Keratinocyte (primary cell): Measurements from ENCODE around the gene ORM2. TPM values are rescaled to one million over a fixed set of nuclear protein-coding genes. Genes with fewer than 3 reads are reported as not detected.

Source experiments
- DNase-seq: peaks from one replicate; pipeline ENCODE4 v3.0.0-alpha.2; 2011; ENCODE audit warnings: low read depth, missing footprints, low spot score
- FAIRE-seq: peaks from 2 replicates; lab custom pipeline; 2011; peaks lifted over from hg19 to GRCh38; lab: Jason Lieb, UNC
- H2AFZ ChIP-seq: 2 replicates; pipeline ENCODE4 v1.6.0; 2012; ENCODE audit warnings: low read length, control low read depth, inconsistent platforms; ENCODE audit not compliant: control insufficient read depth
- H3K27ac ChIP-seq: 2 replicates; pipeline ENCODE4 v1.5.1; 2011; ENCODE audit warnings: low read length; ENCODE audit not compliant: control insufficient read depth, insufficient read depth
- H3K27me3 ChIP-seq: 3 replicates; pipeline ENCODE4 v1.6.0; 2011; ENCODE audit warnings: low read length; ENCODE audit not compliant: control insufficient read depth, insufficient read depth; ENCODE audit errors: extremely low read depth
- H3K36me3 ChIP-seq, 2 experiments: 2 replicates in 1 of 2; 3 replicates in 1 of 2; pipeline ENCODE4 v1.5.1; 2011; ENCODE audit warnings: low read length in 2 of 2, mild to moderate bottlenecking in 1 of 2; ENCODE audit not compliant: control insufficient read depth in 2 of 2, insufficient read depth in 2 of 2; ENCODE audit errors: extremely low read depth in 1 of 2
- H3K4me1 ChIP-seq: 3 replicates; pipeline ENCODE4 v1.5.1; 2011; ENCODE audit warnings: low read length; ENCODE audit not compliant: control insufficient read depth, insufficient read depth; ENCODE audit errors: extremely low read depth
- H3K4me2 ChIP-seq: 3 replicates; pipeline ENCODE4 v1.6.0; 2011; ENCODE audit warnings: low read depth, low read length; ENCODE audit not compliant: control insufficient read depth, insufficient read depth; ENCODE audit errors: extremely low read depth
- H3K4me3 ChIP-seq, 3 experiments: fragments of 200-600 bp in 1 of 3; sonication (generic) in 1 of 3; 2 replicates in 2 of 3; 3 replicates in 1 of 3; pipeline ENCODE4 v1.5.1; 2011 to 2016; ENCODE audit warnings: low read length in 3 of 3, mild to moderate bottlenecking in 3 of 3, control low read depth in 2 of 3, inconsistent platforms in 1 of 3, low read depth in 1 of 3, mixed read lengths in 1 of 3, mixed run types in 1 of 3, moderate library complexity in 1 of 3; ENCODE audit not compliant: control insufficient read depth in 2 of 3, insufficient read depth in 2 of 3; ENCODE audit errors: extremely low read depth in 1 of 3
- H3K79me2 ChIP-seq: 2 replicates; pipeline ENCODE4 v1.6.0; 2012; ENCODE audit warnings: low read length; ENCODE audit not compliant: control insufficient read depth, insufficient read depth
- H3K9ac ChIP-seq: 3 replicates; pipeline ENCODE4 v1.6.0; 2011; ENCODE audit warnings: low read length; ENCODE audit not compliant: control insufficient read depth, insufficient read depth; ENCODE audit errors: extremely low read depth
- H3K9me1 ChIP-seq: 3 replicates; pipeline ENCODE4 v1.6.0; 2011; ENCODE audit warnings: low read length; ENCODE audit not compliant: control insufficient read depth, insufficient read depth; ENCODE audit errors: extremely low read depth
- H3K9me3 ChIP-seq: 2 replicates; pipeline ENCODE4 v1.5.1; 2012; ENCODE audit warnings: low read depth, low read length; ENCODE audit not compliant: control insufficient read depth
- H4K20me1 ChIP-seq: 3 replicates; pipeline ENCODE4 v1.6.0; 2011; ENCODE audit warnings: low read length; ENCODE audit not compliant: control insufficient read depth, insufficient read depth; ENCODE audit errors: extremely low read depth
- CTCF ChIP-seq, 3 experiments: IDR thresholded peaks in 1 of 3; conservative IDR thresholded peaks in 1 of 3; optimal IDR thresholded peaks in 1 of 3; 2 replicates in 2 of 3; 3 replicates in 1 of 3; pipeline versions ENCODE3 to v1.5.1; 2011; ENCODE audit warnings: low read length in 3 of 3, mild to moderate bottlenecking in 3 of 3, moderate library complexity in 2 of 3, control low read depth in 1 of 3, inconsistent platforms in 1 of 3; ENCODE audit not compliant: insufficient read depth in 2 of 3; ENCODE audit errors: extremely low read depth in 1 of 3
- EZH2 ChIP-seq: IDR thresholded peaks from one replicate; pipeline ENCODE4 v1.6.1; 2012; ENCODE audit warnings: inconsistent platforms, mild to moderate bottlenecking, low read length, moderate library complexity
- dilution Hi-C: fragments of 300-500 bp; cut with MboI; formaldehyde crosslinking; loops from one replicate; pipeline ENCODE4 v1.7.0; 2020; ENCODE audit warnings: low sequenced_read_pairs; ENCODE audit not compliant: extremely low pct_ligation_motif_present
- polyA plus RNA-seq, 5 experiments: library from polyadenylated mRNA; depleted of rRNA in 3 of 5; stranded (reverse) in 3 of 5; stranded (forward) in 1 of 5; unstranded in 1 of 5; fragments of >200 nt; gene quantifications; 1 replicate in 1 of 5; 2 replicates in 3 of 5; 3 replicates in 1 of 5; pipeline versions ENCODE4 v1.2.1 to v1.2.3, GENCODE V29; 2011 to 2012; ENCODE audit warnings: missing spikeins in 2 of 5, low read depth in 1 of 5, low replicate concordance in 1 of 5

ORM2 gene
- polyA plus RNA-seq, 1 donor (not counting 4 experiments of a cell fraction or from before 2014, with no cell fraction given): not detected

GRCh38 chr9:114356792-114357191, 27.1 kb downstream of the ORM2 start:
- no peak overlapping the region for H3K27ac ChIP-seq
- H2AFZ ChIP-seq: no peak overlapping the region
- peaks cover 3 to 8% of the 10 kb centered on the region in 2 experiments for H3K36me3 ChIP-seq
- dilution Hi-C loops: no loop called here
- TF ChIP-seq EZH2 (no peak), CTCF (optimal IDR thresholded peaks at IDR 0.05 in 1 of 3, IDR thresholded peaks at IDR 0.05 in 1 of 3, conservative IDR thresholded peaks at IDR 0.05 in 1 of 3; ENCODE audit: extremely low read depth in 1 of 3, insufficient read depth in 2 of 3, low read length in 3 of 3) (no peak)
- DNase-seq (no peak), FAIRE-seq (no peak)
- no peaks in the 10 kb centered on the region for H3K9me1 ChIP-seq
- H3K79me2 ChIP-seq: no peaks in the 10 kb centered on the region
- H3K4me2 ChIP-seq: no peak overlapping the region
- no peak overlapping the region for H3K4me3 ChIP-seq
- H3K27me3 ChIP-seq: no peaks in the 10 kb centered on the region
- H3K9ac ChIP-seq: no peak overlapping the region
- H3K4me1 ChIP-seq: no peaks in the 10 kb centered on the region
- no peaks in the 10 kb centered on the region for H4K20me1 ChIP-seq
- no peaks in the 10 kb centered on the region for H3K9me3 ChIP-seq

- peaks cover 3 to 8% of the 10 kb centered on the region in 2 experiments for H3K36me3 ChIP-seq
- H3K27ac ChIP-seq: no peak overlapping the region
- no peaks in the 10 kb centered on the region for H4K20me1 ChIP-seq
- H3K9me1 ChIP-seq: no peaks in the 10 kb centered on the region
- no peaks in the 10 kb centered on the region for H3K4me1 ChIP-seq
- no peak overlapping the region for H3K4me3 ChIP-seq
- no peak for TF ChIP-seq EZH2
- FAIRE-seq (no peak), DNase-seq (no peak)
- no peaks in the 10 kb centered on the region for H3K27me3 ChIP-seq
- H3K4me2 ChIP-seq: no peak overlapping the region
- no peak overlapping the region for H3K9ac ChIP-seq
- no peak overlapping the region for H2AFZ ChIP-seq
- no peaks in the 10 kb centered on the region for H3K9me3 ChIP-seq
- H3K79me2 ChIP-seq: no peaks in the 10 kb centered on the region
- dilution Hi-C loops: no loop called here
Observed at GRCh38 chr9:114357360-114357759, 27.7 kb downstream of the ORM2 start.

- TF ChIP-seq EZH2 (no peak), CTCF (optimal IDR thresholded peaks at IDR 0.05 in 1 of 3, IDR thresholded peaks at IDR 0.05 in 1 of 3, conservative IDR thresholded peaks at IDR 0.05 in 1 of 3; ENCODE audit: extremely low read depth in 1 of 3, insufficient read depth in 2 of 3, low read length in 3 of 3) (no peak)
- no peak overlapping the region for H2AFZ ChIP-seq
Observed at GRCh38 chr9:114357911-114358328, 28.3 kb downstream of the ORM2 start.

More at GRCh38 chr9:114357911-114358328, 28.3 kb downstream of the ORM2 start:
- DNase-seq (no peak), FAIRE-seq (no peak)
- Histone ChIP-seq H3K9me1 (no peaks in the 10 kb centered on the region), H3K27me3 (no peaks in the 10 kb centered on the region), H3K36me3 (peaks cover 3 to 8% of the 10 kb centered on the region in 2 experiments), H3K79me2 (no peaks in the 10 kb centered on the region), H3K9ac (no peak overlapping the region), H3K4me3 (no peak overlapping the region), H3K4me1 (no peaks in the 10 kb centered on the region), H4K20me1 (no peaks in the 10 kb centered on the region), H3K9me3 (no peaks in the 10 kb centered on the region), H3K4me2 (no peak overlapping the region), H3K27ac (no peak overlapping the region)
- dilution Hi-C loops: no loop called here
